Suprapubic skin (tissue), 3 donors: ENCODE measurements around the gene KLK15.

ENCODE experiments used
- POLR2AphosphoS5 ChIP-seq, 3 donors: sonication (generic); formaldehyde crosslinking; IDR thresholded peaks; one replicate each; pipeline ENCODE4 v1.6.1; 2017; ENCODE audit warnings: antibody characterized with exemption in 3 of 3
- TF ChIP-seq, protein P1 (sequence below), 2 donors: fragments of 200-600 bp in 1 of 2; fragments of 450-650 bp in 1 of 2; sonication (generic) in 1 of 2; IDR thresholded peaks; one replicate each; pipeline ENCODE4 v1.5.1; 2016 to 2019; ENCODE audit warnings: antibody characterized with exemption in 2 of 2, mild to moderate bottlenecking in 1 of 2, moderate library complexity in 1 of 2

DNA sequence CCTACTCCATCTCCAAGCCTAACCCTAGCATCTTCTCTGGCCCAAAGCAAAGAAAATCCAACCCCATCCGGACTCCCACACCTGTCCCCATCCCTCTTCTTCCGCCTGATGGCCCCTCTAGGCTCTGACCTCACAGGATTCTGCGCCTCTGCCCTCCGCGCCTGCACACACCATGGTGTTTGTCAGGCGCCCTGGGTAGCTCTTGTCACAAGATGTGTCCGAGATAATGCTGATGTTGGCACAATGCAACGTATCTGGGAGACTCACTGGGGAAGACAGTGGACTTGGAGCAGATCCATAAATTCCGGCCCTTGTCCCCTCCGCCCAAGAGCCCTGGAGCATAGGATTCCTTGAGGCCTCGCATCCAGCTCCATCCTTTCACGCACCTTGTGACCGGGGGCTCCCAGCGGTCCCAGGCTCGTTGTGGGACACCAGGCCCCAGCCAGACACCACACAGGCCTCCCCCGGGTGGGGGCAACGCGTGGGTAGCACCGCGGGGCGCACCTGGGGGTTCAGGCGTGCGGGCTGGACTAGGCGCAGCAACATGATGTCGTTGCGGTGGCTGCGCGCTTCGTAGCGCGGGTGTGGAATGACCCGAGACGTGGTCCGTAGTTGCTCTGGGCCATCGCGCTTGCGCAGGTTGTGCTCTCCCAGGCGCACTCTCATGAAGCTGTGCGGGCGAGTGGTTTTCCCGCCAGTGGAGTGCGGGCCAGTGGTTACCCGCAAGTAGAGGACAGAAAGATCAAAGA is 6.7 kb downstream of the KLK15 start:
- TF ChIP-seq, protein P1, sequence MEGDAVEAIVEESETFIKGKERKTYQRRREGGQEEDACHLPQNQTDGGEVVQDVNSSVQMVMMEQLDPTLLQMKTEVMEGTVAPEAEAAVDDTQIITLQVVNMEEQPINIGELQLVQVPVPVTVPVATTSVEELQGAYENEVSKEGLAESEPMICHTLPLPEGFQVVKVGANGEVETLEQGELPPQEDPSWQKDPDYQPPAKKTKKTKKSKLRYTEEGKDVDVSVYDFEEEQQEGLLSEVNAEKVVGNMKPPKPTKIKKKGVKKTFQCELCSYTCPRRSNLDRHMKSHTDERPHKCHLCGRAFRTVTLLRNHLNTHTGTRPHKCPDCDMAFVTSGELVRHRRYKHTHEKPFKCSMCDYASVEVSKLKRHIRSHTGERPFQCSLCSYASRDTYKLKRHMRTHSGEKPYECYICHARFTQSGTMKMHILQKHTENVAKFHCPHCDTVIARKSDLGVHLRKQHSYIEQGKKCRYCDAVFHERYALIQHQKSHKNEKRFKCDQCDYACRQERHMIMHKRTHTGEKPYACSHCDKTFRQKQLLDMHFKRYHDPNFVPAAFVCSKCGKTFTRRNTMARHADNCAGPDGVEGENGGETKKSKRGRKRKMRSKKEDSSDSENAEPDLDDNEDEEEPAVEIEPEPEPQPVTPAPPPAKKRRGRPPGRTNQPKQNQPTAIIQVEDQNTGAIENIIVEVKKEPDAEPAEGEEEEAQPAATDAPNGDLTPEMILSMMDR (IDR thresholded peaks at IDR 0.05): no peak
- TF ChIP-seq POLR2AphosphoS5 (IDR thresholded peaks at IDR 0.05): no peak
